HS-5 (cell line): ENCODE data around the gene PYY.
"Not testable (repeated sequence)": the region's sequence is repeated elsewhere in the genome, so short reads cannot be mapped to it uniquely, and the experiment has no call there.

ENCODE experiments used
- DNase-seq: peaks from one replicate; pipeline ENCODE4 v3.0.0-alpha.2; 2012; ENCODE audit warnings: low read depth

Gene PYY

DNA sequence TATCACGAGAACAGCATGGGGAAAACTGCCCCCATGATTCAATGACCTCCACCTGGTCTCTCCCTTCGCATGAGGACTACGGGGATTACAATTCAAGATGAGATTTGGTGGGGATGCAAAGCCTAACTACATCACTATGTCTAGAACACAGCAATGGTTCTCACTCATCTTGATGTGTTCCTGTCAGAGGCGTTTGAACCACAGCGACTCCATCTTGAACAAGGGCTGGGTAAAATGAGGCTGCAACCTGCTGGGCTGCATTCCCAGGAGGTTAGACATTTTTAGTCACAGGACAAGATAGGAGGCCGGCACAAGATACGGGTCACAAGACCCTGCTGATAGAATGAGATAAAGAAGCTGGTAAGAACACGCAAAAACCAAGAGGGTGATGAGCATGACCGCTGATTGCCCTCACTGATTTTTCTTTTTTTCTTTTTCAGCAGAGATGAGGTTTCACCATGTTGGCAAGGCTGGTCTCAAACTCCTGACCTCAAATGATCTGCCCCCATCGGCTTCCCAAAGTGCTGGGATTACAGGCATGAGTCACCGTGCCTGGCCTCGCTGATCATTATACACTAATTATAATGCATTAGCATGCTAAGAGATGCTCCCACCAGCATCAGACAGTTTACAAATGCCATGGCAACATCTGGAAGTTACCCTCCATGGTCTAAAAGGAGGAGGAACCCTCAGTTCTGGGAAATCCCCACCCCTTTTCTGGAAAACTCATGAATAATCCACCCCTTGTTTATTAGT is 8.5 kb downstream of the PYY start:
- DNase-seq = no peak

DNA sequence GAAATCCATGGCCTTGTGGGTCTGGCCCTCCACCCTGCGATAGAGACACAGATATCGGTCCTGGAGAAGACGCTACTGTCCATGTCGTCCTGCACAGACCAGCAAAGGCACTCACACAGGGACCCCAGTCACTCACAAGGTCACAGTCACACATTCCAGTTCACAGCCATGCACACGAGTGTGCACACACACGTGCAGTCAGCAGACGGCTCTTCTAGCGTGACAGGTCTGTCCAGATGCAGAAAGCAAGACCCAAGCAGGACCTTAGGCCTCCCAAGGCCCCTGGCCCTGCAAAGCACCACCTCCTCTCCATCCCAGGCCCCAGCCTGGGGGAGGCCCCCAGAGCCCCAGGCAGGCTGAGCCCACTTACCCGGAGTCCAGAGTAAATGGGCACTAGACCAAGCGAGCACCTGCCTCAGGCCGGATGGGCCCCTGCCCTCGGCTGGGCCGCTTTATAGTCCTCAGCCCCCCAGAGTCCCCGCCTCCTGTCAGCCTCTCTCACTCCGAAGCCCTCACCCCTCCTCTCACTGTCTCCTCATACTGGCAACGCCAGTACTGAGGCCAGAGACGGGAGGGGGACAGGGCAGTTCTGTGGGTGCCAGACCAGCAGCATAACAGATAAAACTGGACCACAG is 11.6 kb downstream of the PYY start, which contains the start of gene PPY:
PPY (minus strand) TSS at position 426 of the 635 bp plus-strand sequence. CDS start 822 bp downstream, outside the sequence.
- DNase-seq = no peak

DNA sequence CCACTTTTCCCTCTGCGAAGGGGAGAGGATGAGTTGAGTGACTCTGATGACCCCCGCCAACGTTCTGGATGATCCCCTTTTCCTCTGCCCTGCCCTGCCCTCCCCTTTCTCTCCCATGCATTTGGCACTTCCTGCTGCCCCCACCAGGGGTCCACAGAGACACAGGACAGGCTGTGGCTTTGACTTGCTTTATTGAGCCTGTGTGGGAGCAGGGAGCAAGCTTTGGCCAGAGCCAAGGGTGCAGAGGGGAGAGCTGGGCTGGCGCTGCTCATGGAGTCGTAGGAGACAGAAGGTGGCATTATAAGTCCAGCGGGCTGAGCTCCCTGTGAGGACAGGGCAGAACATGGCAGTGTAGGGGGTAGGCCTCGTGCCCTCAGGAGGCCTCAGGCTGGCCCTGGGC is 13.1 kb downstream of the PYY start:
- no peak for DNase-seq

DNA sequence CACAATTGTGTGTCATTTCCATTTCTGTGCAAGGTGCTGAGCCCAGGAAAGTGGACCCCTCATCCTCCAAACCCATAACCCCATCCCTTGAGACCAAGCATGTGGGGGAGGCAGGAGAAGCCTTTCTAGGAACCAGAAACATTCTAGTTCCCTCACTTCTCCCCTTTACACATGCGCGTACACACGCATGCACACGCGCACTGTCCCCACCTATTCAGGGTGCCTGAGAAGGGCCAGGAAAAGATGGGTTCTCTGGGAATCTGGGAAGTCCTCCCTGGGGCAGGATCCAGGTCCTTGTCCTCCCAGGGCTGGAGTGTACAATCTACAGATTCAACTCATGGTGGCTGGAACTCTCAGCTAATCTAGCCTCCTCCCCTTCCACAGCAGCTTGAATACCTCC is 13.9 kb downstream of the PYY start:
- DNase-seq = no peak

DNA sequence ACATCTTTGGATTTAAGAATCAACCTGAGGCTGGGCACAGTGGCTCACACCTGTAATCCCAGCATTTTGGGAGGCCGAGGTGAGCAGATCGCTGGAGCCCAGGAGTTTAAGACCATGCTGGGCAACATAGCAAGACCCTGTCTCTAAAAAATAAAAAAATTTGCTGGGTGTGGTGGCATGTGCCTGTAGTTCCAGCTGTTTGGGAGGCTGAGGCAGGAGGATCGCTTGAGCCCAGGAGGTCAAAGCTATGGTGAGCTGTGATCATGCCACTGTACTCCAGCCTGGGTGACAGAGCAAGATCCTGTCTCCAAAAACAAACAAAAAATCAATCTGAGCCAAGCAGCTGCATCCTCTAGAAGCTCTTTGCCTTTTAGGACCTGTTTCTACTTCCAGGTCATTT is 14.3 kb downstream of the PYY start:
- DNase-seq = not testable (repeated sequence)

- DNase-seq = no peak
Observed at GRCh38 chr17:43938838-43939182, 14.9 kb downstream of the PYY start.

GRCh38 chr17:43936434-43936833 is 17.3 kb downstream of the PYY start:
- DNase-seq = peak; percentile 56

DNA sequence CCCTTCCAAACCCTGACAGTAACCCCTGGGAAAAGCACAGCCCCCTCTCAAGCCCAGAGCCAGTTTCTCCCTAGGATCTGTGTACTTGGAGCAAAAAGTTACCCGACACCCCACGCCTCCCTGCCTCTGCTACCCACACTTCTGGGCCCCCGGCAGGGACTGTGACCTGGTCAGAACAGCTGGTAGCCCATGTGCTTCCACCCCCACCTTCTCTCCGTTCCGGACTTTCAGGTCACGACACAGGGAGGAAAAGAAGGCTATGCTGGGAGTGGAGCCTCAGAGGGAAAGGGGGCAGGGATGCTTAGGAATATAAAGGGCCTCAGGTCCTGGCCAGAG is 17.8 kb downstream of the PYY start:
- no peak for DNase-seq

- no peak for DNase-seq
Observed at GRCh38 chr17:43935204-43935925, 18.4 kb downstream of the PYY start.

DNA sequence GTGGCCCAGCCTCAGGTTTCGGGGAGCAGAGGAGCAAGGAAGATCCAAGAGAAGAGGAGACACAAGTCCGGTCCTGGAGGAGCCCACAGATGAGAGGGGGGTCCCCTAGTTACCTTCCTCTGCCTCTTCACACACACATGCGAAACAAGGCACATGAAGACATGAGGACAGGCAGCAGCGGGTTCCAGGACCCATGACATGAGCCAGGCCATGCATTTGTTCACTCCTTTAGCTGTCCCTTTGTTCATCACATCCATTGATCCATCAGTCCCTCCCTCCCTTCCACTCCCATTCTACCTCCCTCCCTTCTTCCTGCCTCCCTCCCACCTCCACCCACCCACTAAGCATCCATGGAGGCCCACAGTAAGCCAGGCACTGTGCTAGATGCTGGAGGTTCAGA is 20.8 kb downstream of the PYY start:
- no peak for DNase-seq

DNA sequence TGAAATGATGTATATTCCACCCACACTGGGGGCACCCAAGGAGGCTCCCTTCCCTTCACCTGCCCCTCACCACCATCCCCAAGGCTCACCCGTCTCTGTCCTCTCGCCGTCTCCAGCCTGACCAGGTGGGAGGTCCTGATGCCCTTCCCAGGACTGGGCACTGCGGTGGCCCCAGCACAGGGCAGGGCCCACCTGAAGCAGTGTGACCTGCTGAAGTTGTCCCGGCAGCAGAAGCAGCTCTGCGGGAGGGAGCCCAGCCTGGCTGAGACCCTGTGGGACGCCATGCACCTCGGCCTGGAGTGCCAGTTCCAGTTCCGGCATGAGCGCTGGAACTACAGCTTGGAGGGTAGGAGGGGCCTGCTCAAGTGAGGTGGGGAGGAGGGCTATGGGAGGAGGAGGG is 21.4 kb downstream of the PYY start:
- DNase-seq = no peak

GRCh38 chr17:43931062-43931571 is 22.6 kb downstream of the PYY start:
- DNase-seq = no peak

DNA sequence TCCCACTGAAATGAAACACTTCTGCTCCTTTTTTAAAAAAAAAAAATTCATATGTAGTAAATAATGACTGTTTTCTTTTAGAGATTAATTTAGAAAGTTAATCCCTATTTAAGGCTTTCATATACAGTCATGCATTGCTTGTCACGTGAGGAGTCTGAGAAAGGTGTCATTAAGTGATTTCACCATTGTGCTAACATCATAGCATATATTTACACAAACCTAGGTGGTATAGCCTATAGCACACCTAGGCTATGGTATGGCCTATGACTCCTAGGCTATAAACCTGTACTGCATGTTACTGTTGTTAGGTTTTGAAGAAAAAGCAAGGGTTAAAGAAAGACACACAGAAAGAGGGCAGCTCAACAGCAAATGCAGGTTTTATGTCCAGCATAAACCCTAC is 25.1 kb downstream of the PYY start:
- no peak for DNase-seq

DNA sequence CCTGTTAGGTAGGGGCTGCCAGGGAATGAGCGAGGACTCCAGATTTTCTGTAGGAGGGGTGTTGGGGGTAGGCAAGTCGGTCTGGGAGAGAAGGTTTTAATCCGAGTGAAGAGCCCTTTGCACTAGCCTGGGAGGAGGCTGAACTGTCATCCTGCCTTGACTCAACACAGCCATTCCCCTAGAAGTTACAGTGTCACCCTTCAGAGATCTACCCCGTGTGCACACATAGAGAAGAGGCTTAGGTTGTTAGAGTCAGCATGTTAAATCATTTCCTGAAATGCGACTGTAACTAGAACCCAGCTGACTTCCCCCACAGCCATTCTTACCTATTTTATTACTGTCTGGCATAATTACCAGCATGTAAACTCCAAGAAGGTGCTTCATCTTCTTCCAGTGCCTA is 25.8 kb downstream of the PYY start:
- DNase-seq = not testable (repeated sequence)

- DNase-seq = no peak
Observed at GRCh38 chr17:43927060-43927864, 26.5 kb downstream of the PYY start.

DNA sequence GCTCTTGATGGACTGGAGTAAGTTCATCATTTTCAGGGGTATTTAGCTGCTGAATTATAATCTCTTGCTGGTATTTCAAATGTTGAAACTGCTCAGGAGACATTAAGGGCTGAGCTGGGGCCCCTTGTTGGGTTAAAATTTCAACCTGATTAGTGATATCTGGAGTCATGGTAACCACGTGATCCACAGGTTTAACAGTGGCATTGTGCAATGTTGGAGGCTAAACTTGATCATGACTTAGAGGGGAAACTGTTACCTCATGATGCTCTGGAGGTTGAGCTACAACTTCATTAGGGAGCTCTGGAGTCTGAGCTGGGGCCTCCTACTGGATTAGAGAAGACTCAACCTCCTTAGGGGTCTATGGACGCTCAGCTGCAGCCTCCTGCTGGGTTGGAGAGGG is 29.2 kb downstream of the PYY start:
- DNase-seq = no peak

- no peak for DNase-seq
Observed at GRCh38 chr17:43920500-43921095, 33.1 kb downstream of the PYY start.

DNA sequence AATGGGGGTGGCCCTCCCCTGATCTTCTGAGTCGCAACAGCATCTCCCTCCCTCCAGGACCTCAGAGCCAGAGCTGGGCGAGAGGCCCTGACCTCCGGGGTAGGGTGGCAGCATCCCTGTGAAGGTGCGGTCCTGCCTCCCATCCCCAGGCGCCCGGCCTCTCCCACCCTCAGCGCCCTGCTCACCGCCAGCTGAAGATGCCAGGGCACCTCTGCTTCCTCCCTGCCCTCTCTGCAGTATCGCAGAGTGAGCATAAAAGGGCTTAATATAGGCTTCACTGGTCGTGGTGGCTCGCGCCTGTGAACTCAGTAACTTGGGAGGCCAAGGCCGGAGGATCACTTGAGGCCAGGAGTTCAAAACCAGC is 35.7 kb downstream of the PYY start:
- no peak for DNase-seq

DNA sequence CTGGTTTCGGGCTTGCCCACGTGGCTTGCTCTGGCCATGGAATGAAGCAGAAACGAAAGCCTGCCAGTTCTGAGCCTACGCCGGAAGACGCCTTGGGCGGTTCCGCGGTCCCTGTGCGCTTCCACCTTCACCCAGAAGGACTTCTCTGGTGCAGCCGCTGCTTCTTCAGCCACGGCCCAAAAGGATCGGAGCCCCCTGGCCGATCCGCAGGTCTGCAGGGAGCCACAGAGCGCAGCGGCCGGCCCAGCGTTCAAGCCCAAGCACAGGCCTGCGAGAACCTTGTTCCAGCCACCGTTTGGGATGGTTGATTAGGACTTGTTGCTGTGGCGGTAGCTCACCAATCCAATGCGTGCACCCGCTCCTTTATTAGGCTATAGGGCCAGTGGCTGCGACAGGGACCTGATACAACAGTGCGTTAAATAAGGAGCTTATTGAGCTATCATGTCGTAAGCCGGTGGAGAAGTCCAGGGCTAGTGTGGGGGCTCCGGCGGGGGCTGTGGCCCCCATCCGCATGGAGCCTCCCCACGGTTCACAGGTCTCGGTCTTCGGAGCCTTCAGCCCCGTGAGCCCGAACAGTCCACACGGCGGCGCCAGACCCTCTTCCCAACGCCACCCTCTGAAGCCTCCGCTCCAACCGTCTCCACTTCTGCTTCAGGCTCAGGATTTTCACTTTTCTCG is 36.3 kb downstream of the PYY start:
- no peak for DNase-seq

DNA sequence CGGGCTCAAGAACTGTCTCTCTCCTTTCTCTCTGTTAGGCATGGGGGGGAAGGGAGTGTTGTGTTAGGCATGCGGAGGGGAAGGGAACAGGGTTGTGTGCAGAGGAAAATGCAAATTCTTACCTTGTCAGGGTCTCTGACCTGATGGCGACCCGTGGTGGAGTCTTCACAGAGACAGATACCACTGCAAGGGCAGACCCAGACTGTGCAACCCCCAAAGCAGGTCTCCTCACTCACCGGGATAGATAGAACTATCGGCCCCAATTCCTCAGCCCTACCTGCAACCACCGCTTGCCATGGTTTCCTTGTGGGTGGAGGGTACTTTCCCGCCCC is 36.8 kb downstream of the PYY start:
- no peak for DNase-seq

DNA sequence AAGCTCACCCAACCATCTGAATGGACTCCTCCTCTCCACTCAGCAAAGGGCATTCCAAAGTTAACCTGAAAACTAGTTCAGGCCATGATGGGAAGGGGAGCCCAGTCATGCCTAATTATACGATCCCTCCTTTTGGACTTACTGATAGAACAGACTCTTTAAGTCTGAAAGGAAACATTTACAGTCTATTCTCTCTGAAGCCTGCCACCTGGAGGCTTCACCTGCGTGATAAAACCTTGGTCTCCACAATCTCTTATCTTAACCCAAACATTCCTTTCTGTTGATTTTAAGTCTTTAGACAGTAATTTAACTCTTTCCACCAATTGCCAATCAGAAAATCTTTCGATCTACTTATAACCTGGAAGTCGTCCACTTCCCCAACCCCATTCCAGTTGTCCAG is 37.4 kb downstream of the PYY start:
- no peak for DNase-seq

DNA sequence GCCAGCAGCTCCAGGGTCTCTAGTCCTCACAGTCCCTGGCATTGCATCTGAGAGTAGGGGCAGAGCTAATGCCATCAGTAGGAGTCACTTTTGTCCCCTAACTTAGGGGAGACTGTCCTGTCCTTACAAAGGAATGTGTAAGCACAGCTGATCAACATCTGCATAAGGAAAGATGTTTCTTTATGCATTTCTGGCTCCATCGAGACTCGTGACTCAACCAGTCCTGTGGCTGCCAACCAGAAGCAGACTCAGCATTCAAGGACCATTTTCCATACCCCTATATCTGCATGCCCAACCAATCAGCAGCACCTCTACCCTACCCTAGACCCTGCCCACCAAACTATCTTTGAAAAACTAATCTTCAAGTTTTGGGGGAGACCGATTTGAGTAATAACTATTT is 38.2 kb downstream of the PYY start:
- DNase-seq = no peak
